HG03108 (cell line): ENCODE results near the gene EXOC1.
A peak's percentile ranks its signal among the peaks of the same experiment; 100 is the strongest.

Experiments
- ATAC-seq: cut with Tn5 transposase; IDR thresholded peaks from one replicate; pipeline ENCODE4 v1.9.1; 2021; ENCODE audit warnings: moderate library complexity; ENCODE audit not compliant: unreplicated experiment

Gene EXOC1

DNA sequence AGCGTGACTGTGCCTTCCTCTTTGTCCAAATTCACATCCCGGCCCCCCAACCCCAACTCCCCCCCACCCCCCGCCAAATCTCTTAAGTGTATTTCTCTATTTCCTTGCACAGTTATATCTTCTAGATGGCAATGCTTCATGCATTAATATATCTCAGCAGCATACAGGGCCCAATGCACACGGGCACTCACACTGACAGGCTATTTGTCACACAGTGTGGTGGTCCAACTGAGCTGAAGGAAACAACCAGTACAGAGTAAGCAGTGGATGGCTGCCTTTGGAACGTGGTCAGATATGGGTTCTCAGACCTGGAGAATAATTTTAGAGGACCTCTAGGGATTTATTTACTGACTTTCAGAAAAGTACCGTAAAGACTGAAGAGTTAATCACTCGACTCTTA is 681 bp downstream of the EXOC1 start:
- ATAC-seq, result no peak

DNA sequence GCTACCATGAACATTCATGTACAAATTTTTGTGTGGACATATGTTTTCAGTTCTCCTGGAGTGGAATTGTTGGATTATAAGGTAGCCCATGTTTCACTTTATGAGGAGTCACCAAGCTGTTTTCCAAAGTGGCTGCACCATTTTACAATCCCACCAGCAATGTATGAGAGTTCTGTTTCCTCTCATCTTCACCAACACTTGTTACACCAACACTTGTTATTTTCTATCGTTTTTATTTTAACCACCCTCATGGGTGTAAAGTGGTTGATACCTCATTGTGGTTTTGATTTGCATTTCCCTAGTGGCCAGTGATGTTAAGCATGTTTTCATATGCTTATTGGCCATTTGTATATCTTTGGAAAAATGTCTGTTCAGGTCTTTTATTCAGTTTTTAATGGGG is 4.1 kb downstream of the EXOC1 start:
- ATAC-seq, result no peak

DNA sequence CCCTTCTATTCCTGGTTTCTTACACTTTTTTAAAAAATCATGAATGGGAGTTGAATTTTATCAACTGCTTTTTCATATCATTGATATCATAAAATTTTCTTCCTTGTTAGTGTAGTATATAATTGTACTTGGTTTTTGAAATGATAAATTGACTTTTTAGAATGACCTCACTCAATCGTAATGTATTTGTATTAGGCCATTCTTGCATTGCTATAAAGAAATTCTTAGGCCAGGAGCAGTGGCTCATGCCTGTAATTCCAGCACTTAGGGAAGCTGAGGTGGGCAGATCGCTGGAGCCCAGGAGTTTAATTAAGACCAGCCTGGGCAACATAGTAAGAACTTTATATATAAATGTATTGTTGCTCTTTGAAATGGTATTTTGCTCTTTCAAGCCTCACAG is 6.3 kb downstream of the EXOC1 start:
- no peak for ATAC-seq

DNA sequence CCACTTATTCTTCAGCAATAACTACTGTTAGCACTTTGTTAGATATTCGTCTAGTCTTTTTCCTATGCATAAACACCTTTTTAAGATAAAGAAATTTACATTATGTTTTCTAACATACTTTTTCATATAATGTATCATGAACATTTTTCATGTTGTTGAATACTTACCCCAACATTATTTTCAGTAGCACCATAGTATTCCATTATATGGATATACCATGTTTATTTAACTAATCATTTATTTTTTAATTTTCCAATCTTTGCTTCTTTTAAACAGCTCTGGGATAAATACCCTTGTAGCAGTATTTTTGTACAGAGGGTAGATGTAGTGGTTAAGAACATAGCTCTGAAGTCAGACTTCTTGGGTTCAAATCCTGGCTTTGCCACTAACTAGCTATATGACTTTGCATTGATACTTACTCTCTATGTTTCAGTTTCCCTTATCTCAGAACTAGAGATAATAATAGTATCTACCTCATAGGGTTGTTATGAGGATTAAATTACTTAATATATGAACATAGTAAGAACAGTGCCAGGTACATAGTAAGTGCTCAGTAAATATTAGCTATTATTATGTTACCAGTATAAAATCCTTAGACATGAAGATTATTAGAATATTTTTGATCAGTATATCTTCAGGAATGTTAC is 11.3 kb downstream of the EXOC1 start:
- no peak for ATAC-seq

DNA sequence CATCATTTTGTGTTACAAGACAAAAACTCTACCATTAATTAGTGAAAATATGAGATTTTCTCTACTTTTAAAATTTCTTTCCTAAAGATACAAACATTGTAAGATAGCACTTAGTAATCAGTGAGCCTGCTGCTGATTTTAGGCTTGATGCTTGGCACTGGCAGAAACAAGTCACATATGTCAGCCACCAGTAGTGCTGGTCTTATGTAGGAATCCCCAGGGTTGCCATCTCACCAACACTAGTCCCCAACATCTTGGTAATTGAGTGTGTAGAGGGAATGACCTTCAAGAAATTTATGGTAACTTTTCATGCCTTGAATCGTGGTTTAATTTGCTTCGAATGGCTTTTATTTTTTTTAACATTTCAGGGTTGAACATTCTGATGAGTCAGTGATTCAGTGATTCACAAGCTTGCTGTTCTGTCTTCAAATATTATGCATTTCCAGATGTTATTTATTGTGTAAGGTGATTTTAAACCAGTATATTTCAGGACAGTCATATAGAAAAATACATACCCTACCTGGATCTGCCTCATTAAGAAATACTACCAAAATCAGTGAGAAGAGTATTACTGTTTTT is 11.9 kb downstream of the EXOC1 start:
- no peak for ATAC-seq

DNA sequence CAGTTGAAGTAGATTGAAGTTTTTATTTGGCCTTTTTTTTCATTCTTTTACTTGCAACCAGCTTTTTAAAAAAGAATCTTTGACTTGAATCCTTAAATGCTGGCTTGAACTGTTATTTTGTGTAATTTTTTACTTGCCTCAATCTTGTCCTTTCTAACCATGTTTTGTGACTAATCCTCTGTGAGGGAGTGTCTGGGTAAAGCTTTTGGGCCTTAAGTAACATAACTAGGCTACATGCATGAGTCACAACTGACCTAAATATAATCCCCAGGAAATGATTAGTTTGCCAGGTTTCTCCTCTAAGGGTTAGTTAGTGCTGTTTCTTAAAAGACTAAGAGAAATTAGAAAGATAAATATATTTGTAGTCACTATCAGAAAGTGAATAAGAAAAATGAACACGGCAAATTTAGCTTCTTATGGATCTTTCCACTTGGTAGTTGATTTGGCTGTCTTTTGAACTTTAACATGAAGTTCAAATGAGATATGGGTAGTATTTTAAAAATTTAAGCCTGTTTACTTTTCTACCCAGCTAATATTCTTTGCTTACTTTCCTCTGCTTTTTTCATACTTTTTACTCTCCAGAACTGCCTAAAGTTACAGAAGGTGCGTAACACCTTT is 13.0 kb downstream of the EXOC1 start:
- peak; percentile 74 for ATAC-seq

DNA sequence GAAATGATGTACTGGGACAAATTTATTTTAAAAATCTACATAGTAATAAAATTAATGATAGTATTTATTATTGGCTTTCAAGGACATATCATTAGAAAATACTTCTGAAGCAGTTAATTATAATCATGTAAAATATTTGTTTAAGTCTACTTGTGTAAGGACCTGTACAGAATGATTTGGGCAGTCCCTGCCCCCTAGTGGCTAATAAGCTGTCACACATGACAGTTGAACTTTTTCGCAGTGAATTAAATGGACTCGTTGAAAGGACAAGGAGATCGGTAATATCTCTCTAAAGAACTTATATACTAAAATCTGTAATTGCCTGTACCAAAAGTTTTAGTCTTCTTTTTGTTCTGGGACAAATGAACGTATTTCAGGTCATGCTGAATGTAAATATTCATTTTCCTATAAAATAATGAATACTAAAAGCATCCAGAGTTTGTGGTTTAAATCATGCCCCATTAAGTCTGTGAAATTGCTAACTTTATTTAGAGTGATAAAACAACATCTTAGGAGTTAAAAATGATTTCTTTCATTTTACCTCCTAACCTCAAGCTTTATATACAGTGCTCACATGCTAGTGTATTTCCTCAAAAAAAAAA is 13.6 kb downstream of the EXOC1 start:
- peak; percentile 79 for ATAC-seq

DNA sequence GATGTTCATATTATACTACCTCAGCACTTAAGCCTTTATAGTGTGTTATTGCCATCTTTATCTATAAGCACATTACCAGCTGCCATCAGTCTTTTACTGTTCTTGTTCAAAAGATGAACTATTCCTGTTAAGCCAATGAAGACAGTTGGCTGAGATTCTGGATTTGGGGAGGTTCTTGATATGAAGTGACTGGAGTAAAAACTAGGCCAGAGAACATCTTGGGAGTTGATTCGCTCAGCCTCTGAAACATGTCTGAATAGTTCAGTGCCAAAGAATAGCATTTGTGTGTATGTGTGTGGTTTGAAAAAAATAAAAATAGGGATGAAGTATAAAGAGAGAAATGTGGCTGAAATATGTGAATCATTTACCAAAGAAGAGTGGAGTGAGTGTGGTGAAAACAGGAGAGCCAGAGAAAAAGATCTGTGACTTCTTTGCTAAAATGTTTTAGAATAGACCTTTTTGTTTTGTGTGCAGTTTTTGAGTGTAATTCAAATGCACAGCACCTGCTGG is 15.2 kb downstream of the EXOC1 start:
- no peak for ATAC-seq

DNA sequence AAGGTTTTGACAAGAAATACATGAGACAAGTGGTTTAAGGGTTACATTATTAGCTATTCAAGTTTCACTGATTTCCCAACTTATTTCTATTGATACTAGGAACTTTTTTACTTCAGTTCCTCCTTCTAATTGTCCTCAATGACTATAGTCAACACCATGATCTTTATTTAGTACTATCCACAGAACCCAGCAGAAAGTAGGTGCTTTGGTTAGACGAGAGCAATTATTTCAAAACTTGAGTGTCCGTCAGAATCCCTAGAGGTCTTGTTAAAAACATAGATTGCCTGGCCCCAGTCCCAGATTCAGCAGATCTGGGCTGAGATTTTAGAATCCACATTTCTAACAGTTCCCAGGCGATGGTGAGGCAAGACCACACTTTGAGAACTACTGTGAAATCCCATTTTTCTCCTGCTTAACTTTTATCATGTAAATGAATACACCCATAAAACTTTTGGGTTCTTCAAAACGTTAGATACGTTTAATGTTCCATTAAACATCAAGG is 17.9 kb downstream of the EXOC1 start:
- ATAC-seq, result no peak

DNA sequence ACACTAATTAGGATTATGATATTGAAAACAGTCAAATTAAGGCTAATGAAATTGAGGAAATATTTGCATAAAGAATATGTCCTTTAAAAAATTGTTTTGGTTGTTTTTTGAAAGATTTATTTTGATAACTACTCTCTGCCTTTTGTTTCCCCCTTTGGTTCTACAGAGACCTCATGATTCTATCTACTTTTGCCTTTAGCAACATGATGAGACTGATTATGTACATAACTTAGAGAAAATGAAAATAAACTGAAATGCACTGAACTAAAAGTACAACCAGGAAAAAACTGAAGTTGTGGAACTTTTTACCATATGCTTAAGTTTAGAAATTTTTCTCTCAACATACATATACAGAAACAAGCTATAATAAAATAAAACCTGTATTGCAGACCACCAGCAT is 21.4 kb downstream of the EXOC1 start:
- no peak for ATAC-seq

DNA sequence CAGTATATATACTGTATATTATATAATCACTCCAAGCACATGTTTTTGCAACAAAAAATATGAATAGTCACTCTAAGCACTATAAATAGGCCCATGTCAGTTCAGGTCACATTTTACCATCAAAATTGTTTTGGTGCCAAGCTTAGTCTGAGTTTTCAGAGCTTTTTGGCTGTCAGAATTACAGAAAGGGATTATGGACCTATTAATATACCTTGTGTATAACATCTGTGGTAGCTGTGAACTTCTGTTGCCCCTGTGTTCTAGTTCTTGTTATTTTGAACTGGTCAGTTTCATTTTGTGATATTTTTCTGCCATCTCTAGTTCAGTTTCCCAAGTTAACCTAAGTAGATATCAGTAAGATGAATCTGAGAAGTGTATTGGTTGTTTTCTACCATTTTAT is 22.9 kb downstream of the EXOC1 start:
- no peak for ATAC-seq

DNA sequence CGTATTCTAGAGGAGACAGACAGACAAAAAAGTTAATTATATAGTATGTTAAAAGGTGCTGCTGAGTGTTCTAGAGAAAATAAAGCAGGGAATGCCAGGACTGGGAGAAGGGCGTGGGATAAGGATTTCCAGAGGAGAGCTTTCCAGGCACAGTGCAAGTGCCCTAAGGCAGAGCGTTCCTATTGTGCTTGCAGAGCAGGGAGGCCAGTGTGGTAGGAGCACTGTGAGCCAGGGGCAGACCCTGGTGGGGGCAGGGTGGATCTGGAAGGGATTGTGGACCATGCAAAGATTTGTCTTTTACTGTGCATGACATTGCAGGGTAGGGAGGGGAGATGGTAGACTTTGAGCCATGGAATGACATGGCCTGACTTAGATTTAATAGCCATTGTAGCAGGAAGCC is 25.8 kb downstream of the EXOC1 start:
- ATAC-seq, result no peak

DNA sequence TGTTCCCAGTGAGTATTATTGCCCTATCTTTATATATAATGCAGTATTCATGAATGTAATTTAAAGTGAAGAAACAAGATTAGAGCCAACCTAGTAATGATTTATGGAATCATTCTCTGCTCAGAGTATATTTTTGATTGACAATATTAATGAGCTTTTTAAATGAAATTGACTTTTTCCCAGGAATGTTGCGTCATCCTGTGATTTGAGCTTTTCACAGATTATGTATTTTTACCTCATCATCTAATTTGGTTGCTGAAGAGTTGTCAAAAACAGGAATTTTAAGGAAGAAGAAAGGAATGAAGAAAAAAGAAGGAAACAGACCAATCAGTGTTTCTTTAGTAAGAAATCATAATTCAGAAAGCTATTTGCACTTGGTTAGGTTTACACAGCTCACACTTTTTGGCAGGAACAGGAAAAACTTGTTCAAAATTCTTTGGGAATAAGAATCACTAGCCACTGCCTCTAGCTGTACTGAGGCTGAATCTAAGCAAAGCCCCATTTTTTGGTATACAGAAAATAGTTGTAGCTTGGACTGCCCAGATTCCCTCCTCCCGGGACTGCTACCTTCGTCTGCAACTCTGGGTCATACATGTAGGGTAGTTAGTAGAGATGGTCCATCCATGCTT is 27.3 kb downstream of the EXOC1 start:
- no peak for ATAC-seq

DNA sequence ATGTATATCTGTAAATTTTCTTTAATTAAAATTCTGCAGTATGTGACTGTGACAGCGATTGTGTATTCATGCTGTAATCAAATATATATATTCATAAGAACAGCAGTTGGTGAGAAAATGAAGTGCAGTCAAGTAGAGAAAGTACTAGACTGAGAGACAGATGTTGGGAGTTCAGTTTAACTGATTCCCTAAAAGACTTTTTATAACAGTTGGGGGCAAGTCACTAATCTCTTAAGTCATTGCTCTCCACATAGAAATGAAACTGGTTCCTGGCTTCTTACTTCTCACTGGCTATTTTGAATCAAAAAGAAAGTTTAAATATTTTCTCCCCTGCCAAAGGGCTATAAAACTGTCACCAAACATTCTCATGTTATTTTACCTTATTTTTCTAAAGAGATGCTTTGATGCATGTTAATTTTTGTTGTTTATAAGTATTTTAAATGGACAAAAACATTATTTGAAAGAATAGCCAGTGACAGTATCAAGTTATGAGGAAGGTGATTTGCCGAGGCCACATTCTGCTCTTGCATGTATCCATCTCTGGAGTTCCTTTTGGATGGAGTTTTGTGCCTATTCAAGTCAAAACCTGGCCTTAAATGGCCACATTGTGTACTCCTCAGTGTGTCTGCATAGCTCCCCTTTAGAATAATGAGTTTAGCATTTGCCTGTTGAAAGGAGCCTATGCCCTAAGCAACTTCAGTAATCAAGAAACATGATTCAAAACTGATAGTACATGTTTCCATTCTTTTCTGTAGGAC is 30.8 kb downstream of the EXOC1 start:
- no peak for ATAC-seq

DNA sequence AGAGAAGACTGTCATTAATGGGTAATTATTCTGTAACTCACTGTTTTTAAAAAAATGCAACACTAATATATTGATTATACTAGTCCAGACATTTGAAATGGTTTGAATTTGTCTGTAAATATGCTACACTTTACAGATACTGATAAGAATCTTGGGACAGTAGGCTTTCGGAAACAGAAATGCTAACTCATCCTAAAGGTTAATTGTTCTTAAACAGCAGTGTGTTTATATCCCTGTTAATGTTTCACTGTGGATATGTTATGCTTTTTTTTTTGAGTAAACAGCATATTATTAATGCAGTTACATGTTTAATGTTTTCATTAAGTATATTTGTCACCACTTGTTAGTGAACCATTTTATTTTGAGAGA is 31.4 kb downstream of the EXOC1 start:
- ATAC-seq, result no peak

DNA sequence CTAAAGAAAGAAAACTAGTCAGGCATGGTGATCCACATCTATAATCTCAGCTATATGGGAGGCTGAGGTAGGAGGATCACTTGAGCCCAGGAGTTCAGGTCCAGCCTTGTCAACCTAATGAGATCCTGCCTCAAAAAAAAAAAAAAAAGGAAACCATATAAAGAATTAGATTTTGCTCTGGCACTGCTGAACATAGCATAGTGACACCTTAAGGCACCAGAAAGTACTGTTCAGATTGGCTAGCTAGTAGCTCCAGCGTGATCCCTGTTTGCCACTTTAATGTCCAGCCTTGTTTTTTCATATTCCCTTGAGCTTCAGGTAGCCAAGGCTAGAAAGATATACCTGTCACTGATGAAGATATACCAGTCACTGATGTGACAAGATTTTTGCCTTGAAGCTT is 34.1 kb downstream of the EXOC1 start:
- ATAC-seq, result no peak

DNA sequence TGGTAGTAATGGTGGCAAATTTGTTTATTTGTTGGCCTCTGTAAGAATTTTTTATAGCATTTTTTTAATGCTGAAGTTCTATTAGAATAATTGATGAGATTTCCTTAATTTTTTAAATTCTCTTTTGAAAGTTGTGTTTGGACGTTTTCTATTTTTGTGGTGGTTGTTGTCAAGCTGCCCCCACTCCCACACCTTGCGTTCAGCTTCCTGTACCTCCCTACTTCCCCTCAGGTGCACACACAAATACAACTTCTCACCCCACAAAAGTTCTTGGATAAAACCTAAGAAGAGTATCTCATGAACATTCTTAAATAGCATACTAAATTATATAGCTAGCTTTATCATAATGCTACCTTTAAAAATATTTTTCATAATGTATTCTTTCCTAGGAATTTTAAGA is 38.7 kb downstream of the EXOC1 start:
- ATAC-seq, result no peak

DNA sequence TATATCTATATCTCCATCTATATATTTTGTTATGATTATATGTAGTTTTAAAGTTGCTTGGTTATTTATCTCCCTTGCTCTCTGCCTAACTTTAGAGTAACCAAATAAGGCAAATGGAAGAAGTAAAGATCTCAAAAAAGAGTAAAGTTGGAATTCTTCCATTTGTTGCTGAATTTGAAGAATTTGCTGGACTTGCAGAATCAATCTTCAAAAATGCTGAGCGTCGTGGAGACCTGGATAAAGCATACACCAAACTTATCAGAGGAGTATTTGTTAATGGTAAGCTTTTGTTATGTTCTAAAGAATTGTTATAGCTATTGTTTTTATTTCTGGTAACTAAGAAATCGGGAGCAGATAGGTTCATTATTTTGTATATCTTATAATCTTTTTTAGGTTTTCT is 43.2 kb downstream of the EXOC1 start:
- ATAC-seq, result no peak

DNA sequence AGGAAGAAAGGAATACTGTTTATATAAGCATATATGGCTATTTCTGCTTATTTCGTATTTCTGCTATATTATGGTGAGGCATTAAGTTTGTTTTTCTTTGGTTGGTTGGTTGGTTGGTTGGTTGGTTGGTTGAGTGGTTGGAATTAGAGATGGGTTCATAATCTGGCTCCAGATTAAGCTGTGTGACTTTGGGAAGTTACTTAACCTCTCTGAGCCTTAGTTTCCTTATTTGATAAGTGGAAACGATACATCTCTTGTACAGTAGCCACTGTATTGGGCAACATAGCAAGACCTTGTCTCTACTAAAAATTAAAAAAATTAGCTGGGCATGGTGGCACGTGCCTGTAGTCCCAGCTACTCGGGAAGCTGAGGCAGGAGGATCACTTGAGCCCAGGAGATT is 49.2 kb downstream of the EXOC1 start:
- ATAC-seq, result no peak

DNA sequence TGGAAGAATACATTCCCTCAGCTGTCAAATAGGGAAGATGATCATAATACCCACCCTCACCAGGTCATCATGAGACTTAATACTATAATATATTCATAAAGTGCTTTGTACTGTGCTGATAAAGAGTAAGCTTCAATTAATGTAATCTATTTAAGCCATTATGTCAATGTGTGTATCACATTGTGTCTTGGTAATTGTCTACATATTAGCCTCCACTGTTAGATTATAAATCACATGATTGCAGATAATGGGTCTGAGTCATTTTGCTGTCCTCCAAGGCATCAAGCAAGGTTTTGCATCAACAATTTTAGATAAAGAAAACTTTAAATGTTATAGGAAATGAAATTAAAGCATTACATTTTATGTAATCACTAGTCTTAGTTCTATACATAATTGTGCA is 50.1 kb downstream of the EXOC1 start:
- no peak for ATAC-seq

DNA sequence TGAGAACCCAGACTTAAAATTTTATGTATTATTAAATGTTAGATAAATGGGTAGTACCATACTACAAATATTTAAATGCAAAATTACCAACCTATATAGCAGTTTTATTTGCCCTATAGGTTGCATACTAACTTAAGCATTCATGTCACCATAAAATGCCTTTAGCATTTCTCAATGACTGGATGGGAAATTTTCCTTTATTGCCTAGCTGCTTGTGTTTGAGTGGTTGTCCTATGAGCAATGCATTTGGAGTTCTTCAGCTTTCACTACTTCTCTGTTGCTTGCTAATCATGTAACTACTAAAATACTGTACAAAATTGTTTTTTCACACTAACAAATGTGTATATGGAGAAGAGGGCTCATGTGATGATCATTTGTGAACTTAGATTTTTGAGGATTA is 51.1 kb downstream of the EXOC1 start:
- no peak for ATAC-seq
